ENCODE measurements around the gene TAS2R60.
"Not testable (repeated sequence)": the region's sequence is repeated elsewhere in the genome, so short reads cannot be mapped to it uniquely, and the experiment has no call there.

The TAS2R60 gene

DNA sequence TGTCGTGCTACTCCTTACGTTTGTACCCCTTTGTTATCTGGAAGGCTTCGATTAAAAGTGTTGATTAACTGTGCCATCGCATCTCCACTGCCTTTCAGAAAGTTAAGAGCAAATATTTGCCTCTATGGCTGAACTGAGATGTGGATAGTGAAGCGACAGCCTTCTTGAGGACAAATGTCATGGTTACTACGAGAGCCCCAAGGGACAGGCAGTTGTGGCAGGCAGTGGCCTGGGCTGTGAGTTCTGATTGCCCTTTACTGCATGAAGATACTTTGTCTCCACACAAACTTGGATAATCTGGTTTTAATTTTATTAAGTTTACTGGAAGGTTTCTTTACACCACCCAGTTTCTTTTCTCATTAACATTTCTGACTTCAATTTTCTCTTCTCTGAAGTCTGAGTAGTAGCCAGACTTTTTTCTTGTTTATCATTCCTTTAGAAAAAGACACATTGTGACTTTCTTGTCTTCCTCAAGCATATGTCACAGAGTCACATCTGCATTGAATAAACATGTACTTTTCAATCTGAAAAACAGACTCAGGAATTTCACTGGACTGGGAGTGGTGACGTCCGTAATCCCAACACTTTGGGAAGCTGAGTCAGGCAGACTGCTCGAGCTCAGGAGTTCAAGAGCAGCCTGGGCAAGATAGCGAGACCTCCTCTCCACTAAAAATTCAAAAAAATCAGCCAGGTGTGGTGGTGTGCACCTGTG is 36.0 kb downstream of the TAS2R60 start:
- no peak for DNase-seq (ENCODE audit: low read depth)

DNA sequence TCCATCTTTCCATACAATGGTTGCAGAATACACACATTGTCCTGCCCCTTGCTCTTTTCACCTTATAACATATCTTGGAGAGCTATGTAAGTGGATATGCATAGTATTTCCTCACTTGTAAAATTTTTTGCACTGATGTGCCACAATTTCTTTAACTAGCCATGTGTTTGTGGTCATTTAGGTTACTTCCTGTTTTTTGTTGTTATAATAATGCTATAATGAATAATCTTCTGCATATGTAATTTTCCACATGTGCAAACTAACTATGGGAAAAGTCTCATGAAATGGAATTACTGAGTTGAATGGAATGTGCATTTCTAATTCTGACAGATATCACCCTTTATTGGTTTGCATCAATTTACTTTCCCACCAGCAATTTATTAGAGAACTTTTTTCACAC is 37.2 kb downstream of the TAS2R60 start:
- DNase-seq (ENCODE audit: low read depth): no peak

DNA sequence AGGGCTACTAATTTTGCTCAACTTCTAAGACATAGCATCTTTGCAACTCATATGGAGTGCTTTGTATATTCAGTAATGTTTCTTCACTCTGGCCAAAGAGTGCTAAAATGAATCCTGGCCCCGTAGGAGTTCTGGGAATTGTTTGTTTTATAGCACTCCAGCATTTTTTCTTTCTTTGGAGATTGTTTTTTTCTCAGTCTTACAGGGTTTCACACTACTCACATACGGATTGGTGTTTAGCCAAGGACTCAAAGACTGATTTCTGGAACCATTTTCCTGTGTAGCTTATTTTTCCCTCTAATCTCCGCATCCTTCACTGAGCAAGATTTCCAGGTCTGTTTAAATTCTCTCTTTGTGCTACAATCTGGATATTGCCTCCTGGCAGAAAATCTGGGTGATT is 40.9 kb downstream of the TAS2R60 start:
- DNase-seq (ENCODE audit: low read depth): no peak

DNA sequence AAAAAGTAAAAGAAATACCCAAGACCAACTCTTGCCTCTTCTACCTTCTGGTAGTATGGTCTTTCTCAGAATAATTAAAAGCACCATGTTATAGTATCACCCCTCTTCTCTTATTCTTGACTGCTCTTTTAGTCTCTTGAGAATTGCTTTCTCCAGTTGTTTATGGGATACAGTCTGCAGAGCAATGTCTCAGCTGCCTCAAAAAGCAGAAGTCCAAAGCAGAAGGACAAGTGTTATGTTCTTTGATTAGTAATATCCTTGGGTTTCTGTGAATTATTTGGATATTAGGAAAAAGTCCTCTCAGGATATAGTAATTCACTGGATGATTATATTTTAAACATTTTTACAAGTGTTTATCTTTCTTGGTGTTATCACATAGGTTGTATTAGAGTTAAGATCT is 41.8 kb downstream of the TAS2R60 start:
- no peak for DNase-seq (ENCODE audit: low read depth)

DNA sequence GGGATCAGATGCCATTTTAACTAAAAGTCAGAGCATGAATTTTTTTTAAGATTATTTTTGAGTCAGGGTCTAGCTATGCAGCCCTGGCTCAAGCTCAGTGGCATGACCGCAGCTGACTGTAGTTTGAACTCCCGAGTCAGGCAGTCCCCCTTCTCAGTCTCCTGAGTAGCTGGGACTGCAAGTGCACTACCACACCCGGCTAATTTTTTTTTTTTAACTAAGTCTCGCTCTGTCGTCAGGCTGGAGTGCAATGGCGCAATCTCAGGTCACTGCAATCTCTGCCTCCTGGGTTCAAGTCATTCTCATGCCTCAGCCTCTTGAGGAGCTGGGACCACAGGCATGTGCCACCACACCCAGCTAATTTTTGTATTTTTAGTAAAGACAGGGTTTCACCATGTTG is 42.2 kb downstream of the TAS2R60 start:
- DNase-seq (ENCODE audit: low read depth): no peak

DNA sequence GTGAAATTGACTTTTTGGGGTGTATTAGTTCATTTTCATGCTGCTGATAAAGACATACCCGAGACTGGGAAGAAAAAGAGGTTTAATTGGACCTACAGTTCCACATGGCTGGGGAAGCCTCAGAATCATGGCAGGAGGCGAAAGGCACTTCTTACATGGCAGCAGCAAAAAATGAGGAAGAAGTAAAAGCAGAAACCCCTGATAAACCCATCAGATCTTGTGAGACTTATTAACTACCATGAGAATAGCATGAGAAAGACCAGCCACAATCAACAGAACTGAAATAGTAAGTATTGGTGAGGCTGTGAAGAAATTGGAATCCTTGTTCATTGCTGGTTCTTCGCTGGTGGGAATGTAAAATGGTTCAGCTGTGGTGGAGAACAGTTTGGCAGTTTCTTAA is 43.0 kb downstream of the TAS2R60 start:
- not testable (repeated sequence) for DNase-seq (ENCODE audit: low read depth)

DNA sequence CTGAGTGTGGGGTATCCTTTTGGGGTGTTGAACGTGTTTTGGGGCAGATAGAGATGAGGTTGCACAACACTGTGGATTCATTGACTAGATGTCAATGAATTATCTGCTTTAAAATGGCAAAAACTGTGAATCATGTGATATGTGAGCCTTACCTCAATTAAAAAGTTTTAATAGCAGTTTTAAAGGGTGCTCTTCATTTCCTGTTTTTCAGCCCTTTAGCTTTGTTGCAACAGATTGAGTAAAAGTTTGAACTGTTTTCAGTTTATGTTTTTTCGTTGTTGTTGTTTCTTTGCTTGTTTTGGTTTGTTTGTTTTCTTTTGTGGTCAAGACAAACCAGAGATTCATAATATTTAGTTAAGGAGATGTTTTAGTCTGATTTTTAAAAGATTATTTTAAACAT is 43.8 kb downstream of the TAS2R60 start:
- DNase-seq (ENCODE audit: low read depth): no peak

DNA sequence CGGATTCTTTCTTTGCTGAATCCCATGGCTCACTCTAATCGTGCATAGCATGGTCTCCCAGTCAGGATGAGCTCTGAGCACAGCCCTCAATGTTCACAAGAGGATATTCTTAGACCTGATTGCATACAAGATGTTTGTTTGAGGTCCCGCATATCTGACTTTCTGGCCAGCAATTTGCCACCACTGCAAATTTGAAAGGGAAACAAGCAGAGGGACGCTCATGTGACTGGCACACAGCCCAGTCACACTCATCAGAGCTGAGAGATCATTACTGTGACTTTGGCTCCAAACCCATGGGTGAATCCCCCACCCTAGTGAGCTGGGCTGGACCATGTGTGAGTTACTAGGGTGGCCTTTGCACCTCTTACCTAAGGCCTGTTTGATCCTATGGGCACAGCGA is 44.3 kb downstream of the TAS2R60 start:
- DNase-seq (ENCODE audit: low read depth): no peak

DNA sequence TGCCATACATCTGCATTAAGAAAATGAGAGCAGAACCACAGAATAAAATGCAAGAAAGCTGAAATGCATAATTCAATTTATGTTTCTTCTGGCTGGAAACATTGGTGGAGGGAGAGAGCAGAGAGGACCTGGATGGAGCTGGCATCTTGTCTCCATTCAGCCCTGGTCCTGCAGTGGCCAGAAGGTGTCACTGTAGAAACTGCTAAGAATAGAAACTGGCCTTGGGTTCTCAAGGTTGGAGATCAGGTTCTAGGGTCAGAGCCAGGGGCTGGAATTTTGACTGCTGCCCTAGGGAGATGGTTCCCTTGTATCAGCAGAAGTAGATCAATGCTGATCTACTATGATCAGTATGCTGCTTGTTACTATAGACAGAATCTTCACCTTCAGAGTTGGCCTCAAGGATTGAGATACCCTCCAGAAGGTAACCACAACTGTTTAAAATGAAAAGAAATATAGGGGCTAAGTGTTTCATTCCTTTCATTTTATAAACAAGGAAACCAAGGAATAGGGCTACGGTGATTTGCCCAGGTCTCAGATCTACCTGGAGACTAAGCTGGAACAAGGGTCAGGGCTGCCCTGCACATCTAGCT is 47.6 kb downstream of the TAS2R60 start:
- DNase-seq (ENCODE audit: low read depth): no peak

DNA sequence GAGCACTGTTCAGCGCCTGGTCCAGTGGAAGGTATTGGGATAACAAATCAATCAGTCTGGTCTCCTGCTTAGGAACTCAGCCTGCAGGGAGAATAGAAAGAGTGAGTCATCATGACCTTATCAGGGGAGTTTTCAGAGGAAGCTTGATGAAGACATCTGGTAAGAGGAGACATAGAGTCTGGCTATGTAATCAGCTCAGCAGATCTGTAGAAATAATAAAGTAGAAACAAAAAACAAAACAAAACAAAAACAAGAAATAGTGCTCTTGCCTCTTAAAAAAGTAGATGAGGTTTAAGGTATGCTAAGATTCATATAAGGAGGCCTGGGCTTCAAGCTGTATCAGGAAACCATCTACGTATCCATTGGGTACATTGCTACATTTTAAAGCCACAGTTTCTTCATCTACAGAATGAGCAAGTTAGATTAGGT is 48.8 kb downstream of the TAS2R60 start:
- peak; percentile 44 for DNase-seq (ENCODE audit: low read depth)

DNA sequence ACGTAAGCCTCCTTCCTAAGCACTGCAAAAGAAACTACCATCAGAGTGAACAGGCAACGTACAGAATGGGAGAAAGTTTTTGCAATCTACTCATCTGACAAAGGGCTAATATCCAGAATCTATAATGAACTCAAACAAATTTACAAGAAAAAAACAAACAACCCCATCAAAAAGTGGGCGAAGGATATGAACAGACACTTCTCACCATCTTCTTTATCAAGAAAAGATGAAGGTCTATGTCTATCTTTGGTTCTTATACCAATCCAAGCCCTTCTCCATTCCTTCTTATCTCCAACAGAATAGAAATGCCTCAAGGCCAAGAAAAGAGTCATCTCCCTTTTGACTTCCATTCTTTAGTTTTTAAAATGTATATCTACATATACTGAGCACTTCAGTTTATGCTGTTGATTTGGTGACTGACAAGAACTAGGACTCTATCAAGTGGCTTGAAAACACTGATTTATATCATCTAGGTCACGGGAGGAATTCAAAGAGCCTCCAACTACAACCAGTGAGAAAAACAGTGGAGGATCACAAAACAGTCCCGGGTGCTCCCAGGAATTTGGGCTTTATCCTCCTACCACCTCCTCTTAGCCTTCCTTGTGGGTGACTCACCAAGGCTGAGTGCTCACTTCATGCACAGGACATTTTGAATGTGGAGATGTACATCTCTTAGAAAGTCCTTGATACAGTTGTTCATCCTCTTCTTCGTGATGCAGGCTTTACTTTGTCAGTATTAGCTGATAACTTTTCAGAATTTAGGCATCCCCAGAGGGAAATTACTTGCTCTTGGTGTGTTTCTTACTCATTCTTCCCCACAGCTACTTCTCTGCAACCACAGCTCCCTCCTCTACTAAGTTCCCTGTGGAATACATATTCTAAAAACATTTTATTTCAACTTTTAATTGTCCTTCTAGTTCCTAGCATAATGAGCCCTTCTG is 49.8 kb downstream of the TAS2R60 start:
- DNase-seq (ENCODE audit: low read depth): no peak

DNA sequence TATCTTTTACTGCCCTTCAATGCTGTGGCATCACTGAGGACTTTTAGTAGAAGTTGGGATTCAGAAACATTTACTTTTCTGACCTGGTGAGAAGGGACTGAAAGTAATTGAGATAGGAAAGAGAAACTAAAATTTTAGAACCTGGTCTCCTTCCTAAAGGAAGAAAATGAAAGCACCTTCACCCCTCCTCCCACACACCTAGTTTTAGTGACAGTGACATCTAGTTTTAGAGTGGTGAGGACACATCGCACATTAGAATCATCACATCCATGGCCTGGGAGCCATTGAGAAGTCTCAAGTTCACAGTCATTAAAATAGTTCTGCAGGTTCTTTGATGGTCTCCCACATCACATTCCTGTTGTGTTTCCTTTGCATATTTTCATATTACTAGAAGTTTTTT is 50.5 kb downstream of the TAS2R60 start:
- no peak for DNase-seq (ENCODE audit: low read depth)
